ENCODE results near the gene NMNAT2.

The NMNAT2 gene

GRCh38 chr1:183302452-183303322 is 115.5 kb downstream of the NMNAT2 start:
- Histone ChIP-seq H3K18ac (ENCODE audit: low read length) (no peak overlapping the region), H3K27ac (replicated peaks; ENCODE audit: low read length) (no peak overlapping the region), H3K14ac (ENCODE audit: low read length) (no peak overlapping the region), H3K79me1 (ENCODE audit: low read depth, low read length) (no peaks in the 10 kb centered on the region), H3K9ac (ENCODE audit: low read depth, low read length, poor library complexity) (no peak overlapping the region), H2AFZ (ENCODE audit: low read length) (peak overlapping the region; percentile 59), H3K4me3 (ENCODE audit: low read length in 2 of 2) (no peak overlapping the region), H3K4me1 (ENCODE audit: control insufficient read depth in 2 of 2, insufficient read depth in 1 of 2, low read depth in 1 of 2, low read length in 2 of 2) (peaks cover 3 to 7% of the 10 kb centered on the region in 2 donors), H3K4ac (ENCODE audit: low read length) (no peak overlapping the region), H4K91ac (ENCODE audit: low read depth, low read length, poor library complexity) (no peak overlapping the region), H3K36me3 (replicated peaks in 1 of 2; ENCODE audit: control insufficient read depth in 2 of 2, insufficient read depth in 2 of 2, low read length in 2 of 2) (no peaks in the 10 kb centered on the region), H2AK5ac (ENCODE audit: low read depth, low read length) (no peak overlapping the region), H3K27me3 (ENCODE audit: control insufficient read depth in 3 of 3, insufficient read depth in 3 of 3, low read depth in 1 of 3, low read length in 3 of 3) (no peaks in the 10 kb centered on the region), H3K9me3 (replicated peaks in 1 of 2; ENCODE audit: control insufficient read depth in 2 of 2, insufficient read depth in 1 of 2, low read depth in 1 of 2, low read length in 2 of 2) (no peaks in the 10 kb centered on the region), H2BK12ac (ENCODE audit: low read length) (no peak overlapping the region), H3K23ac (ENCODE audit: low read depth, low read length, poor library complexity) (no peak overlapping the region), H2BK5ac (ENCODE audit: low read length) (no peak overlapping the region), H2BK120ac (ENCODE audit: low read depth, low read length) (no peak overlapping the region), H4K8ac (ENCODE audit: low read depth, low read length) (no peak overlapping the region), H2BK15ac (ENCODE audit: low read length) (no peak overlapping the region), H3K4me2 (ENCODE audit: insufficient read depth, low read length, poor library complexity, severe bottlenecking) (no peak overlapping the region)
- no peak for DNase-seq (ENCODE audit: low spot score)
- WGBS, 2 donors (ENCODE audit: extremely low coverage in 2 of 2, insufficient read length in 2 of 2, insufficient replicate concordance in 1 of 2) = no CpG with 5 or more reads among the region's 5 CpGs

- H3K9ac ChIP-seq (ENCODE audit: low read depth, low read length, poor library complexity) = no peak overlapping the region
- no peak overlapping the region for H3K4ac ChIP-seq (ENCODE audit: low read length)
- H3K9me3 ChIP-seq (replicated peaks in 1 of 2; ENCODE audit: control insufficient read depth in 2 of 2, insufficient read depth in 1 of 2, low read depth in 1 of 2, low read length in 2 of 2) = no peaks in the 10 kb centered on the region
- no peak overlapping the region for H3K18ac ChIP-seq (ENCODE audit: low read length)
- H2BK15ac ChIP-seq (ENCODE audit: low read length) = no peak overlapping the region
- no peak overlapping the region for H4K8ac ChIP-seq (ENCODE audit: low read depth, low read length)
- peaks cover 3 to 7% of the 10 kb centered on the region in 2 donors for H3K4me1 ChIP-seq (ENCODE audit: control insufficient read depth in 2 of 2, insufficient read depth in 1 of 2, low read depth in 1 of 2, low read length in 2 of 2)
- no peak overlapping the region for H3K14ac ChIP-seq (ENCODE audit: low read length)
- no peak overlapping the region for H2AFZ ChIP-seq (ENCODE audit: low read length)
- H3K27me3 ChIP-seq (ENCODE audit: control insufficient read depth in 3 of 3, insufficient read depth in 3 of 3, low read depth in 1 of 3, low read length in 3 of 3) = no peaks in the 10 kb centered on the region
- no peaks in the 10 kb centered on the region for H3K36me3 ChIP-seq (replicated peaks in 1 of 2; ENCODE audit: control insufficient read depth in 2 of 2, insufficient read depth in 2 of 2, low read length in 2 of 2)
- no peak overlapping the region for H3K23ac ChIP-seq (ENCODE audit: low read depth, low read length, poor library complexity)
- no peak overlapping the region for H2BK12ac ChIP-seq (ENCODE audit: low read length)
- WGBS, 2 donors (ENCODE audit: extremely low coverage in 2 of 2, insufficient read length in 2 of 2, insufficient replicate concordance in 1 of 2) = no CpG with 5 or more reads among the region's 3 CpGs
- H3K79me1 ChIP-seq (ENCODE audit: low read depth, low read length) = no peaks in the 10 kb centered on the region
- no peak overlapping the region for H2AK5ac ChIP-seq (ENCODE audit: low read depth, low read length)
- no peak for DNase-seq (ENCODE audit: low spot score)
- H3K4me3 ChIP-seq (ENCODE audit: low read length in 2 of 2) = no peak overlapping the region
- H2BK5ac ChIP-seq (ENCODE audit: low read length) = no peak overlapping the region
- H3K4me2 ChIP-seq (ENCODE audit: insufficient read depth, low read length, poor library complexity, severe bottlenecking) = no peak overlapping the region
- H2BK120ac ChIP-seq (ENCODE audit: low read depth, low read length) = no peak overlapping the region
- H3K27ac ChIP-seq (replicated peaks; ENCODE audit: low read length) = no peak overlapping the region
- H4K91ac ChIP-seq (ENCODE audit: low read depth, low read length, poor library complexity) = peak overlapping the region; percentile 9
Observed at GRCh38 chr1:183301239-183301638, 116.9 kb downstream of the NMNAT2 start.

- no peaks in the 10 kb centered on the region for H3K27me3 ChIP-seq (ENCODE audit: control insufficient read depth in 3 of 3, insufficient read depth in 3 of 3, low read depth in 1 of 3, low read length in 3 of 3)
- no peak overlapping the region for H3K9ac ChIP-seq (ENCODE audit: low read depth, low read length, poor library complexity)
- H2AFZ ChIP-seq (ENCODE audit: low read length) = no peak overlapping the region
- no peak overlapping the region for H3K14ac ChIP-seq (ENCODE audit: low read length)
- no peak overlapping the region for H2AK5ac ChIP-seq (ENCODE audit: low read depth, low read length)
- no peak overlapping the region for H3K23ac ChIP-seq (ENCODE audit: low read depth, low read length, poor library complexity)
- no peak overlapping the region for H2BK120ac ChIP-seq (ENCODE audit: low read depth, low read length)
- no peak overlapping the region for H2BK12ac ChIP-seq (ENCODE audit: low read length)
- H3K36me3 ChIP-seq (replicated peaks in 1 of 2; ENCODE audit: control insufficient read depth in 2 of 2, insufficient read depth in 2 of 2, low read length in 2 of 2) = no peaks in the 10 kb centered on the region
- no peak overlapping the region for H4K91ac ChIP-seq (ENCODE audit: low read depth, low read length, poor library complexity)
- no peak overlapping the region for H3K4ac ChIP-seq (ENCODE audit: low read length)
- H2BK15ac ChIP-seq (ENCODE audit: low read length) = no peak overlapping the region
- no peak overlapping the region for H3K4me2 ChIP-seq (ENCODE audit: insufficient read depth, low read length, poor library complexity, severe bottlenecking)
- H2BK5ac ChIP-seq (ENCODE audit: low read length) = no peak overlapping the region
- H3K4me1 ChIP-seq (ENCODE audit: control insufficient read depth in 2 of 2, insufficient read depth in 1 of 2, low read depth in 1 of 2, low read length in 2 of 2) = peaks cover 3 to 7% of the 10 kb centered on the region in 2 donors
- no peaks in the 10 kb centered on the region for H3K79me1 ChIP-seq (ENCODE audit: low read depth, low read length)
- no peak overlapping the region for H3K18ac ChIP-seq (ENCODE audit: low read length)
- DNase-seq (ENCODE audit: low spot score) = no peak
- H3K27ac ChIP-seq (replicated peaks; ENCODE audit: low read length) = no peak overlapping the region
- H4K8ac ChIP-seq (ENCODE audit: low read depth, low read length) = no peak overlapping the region
- WGBS, 2 donors (ENCODE audit: extremely low coverage in 2 of 2, insufficient read length in 2 of 2, insufficient replicate concordance in 1 of 2) = no CpG with 5 or more reads among the region's 1 CpG
- H3K9me3 ChIP-seq (replicated peaks in 1 of 2; ENCODE audit: control insufficient read depth in 2 of 2, insufficient read depth in 1 of 2, low read depth in 1 of 2, low read length in 2 of 2) = no peaks in the 10 kb centered on the region
- no peak overlapping the region for H3K4me3 ChIP-seq (ENCODE audit: low read length in 2 of 2)
Observed at GRCh38 chr1:183300828-183301227, 117.4 kb downstream of the NMNAT2 start.

- H2BK15ac ChIP-seq (ENCODE audit: low read length) = no peak overlapping the region
- no peak overlapping the region for H2AK5ac ChIP-seq (ENCODE audit: low read depth, low read length)
- no peak overlapping the region for H4K8ac ChIP-seq (ENCODE audit: low read depth, low read length)
- no peaks in the 10 kb centered on the region for H3K9me3 ChIP-seq (replicated peaks in 1 of 2; ENCODE audit: control insufficient read depth in 2 of 2, insufficient read depth in 1 of 2, low read depth in 1 of 2, low read length in 2 of 2)
- H3K14ac ChIP-seq (ENCODE audit: low read length) = no peak overlapping the region
- H2BK120ac ChIP-seq (ENCODE audit: low read depth, low read length) = no peak overlapping the region
- no peaks in the 10 kb centered on the region for H3K36me3 ChIP-seq (replicated peaks in 1 of 2; ENCODE audit: control insufficient read depth in 2 of 2, insufficient read depth in 2 of 2, low read length in 2 of 2)
- H3K9ac ChIP-seq (ENCODE audit: low read depth, low read length, poor library complexity) = no peak overlapping the region
- no peak overlapping the region for H3K4me3 ChIP-seq (ENCODE audit: low read length in 2 of 2)
- no peak overlapping the region for H2BK12ac ChIP-seq (ENCODE audit: low read length)
- H3K79me1 ChIP-seq (ENCODE audit: low read depth, low read length) = no peaks in the 10 kb centered on the region
- no peak overlapping the region for H4K91ac ChIP-seq (ENCODE audit: low read depth, low read length, poor library complexity)
- H3K4me2 ChIP-seq (ENCODE audit: insufficient read depth, low read length, poor library complexity, severe bottlenecking) = no peak overlapping the region
- no peak for DNase-seq (ENCODE audit: low spot score)
- no peaks in the 10 kb centered on the region for H3K27me3 ChIP-seq (ENCODE audit: control insufficient read depth in 3 of 3, insufficient read depth in 3 of 3, low read depth in 1 of 3, low read length in 3 of 3)
- H3K27ac ChIP-seq (replicated peaks; ENCODE audit: low read length) = no peak overlapping the region
- no peak overlapping the region for H3K23ac ChIP-seq (ENCODE audit: low read depth, low read length, poor library complexity)
- H3K18ac ChIP-seq (ENCODE audit: low read length) = no peak overlapping the region
- H3K4ac ChIP-seq (ENCODE audit: low read length) = no peak overlapping the region
- no peak overlapping the region for H2AFZ ChIP-seq (ENCODE audit: low read length)
- H2BK5ac ChIP-seq (ENCODE audit: low read length) = no peak overlapping the region
- peaks cover 3 to 7% of the 10 kb centered on the region in 2 donors for H3K4me1 ChIP-seq (ENCODE audit: control insufficient read depth in 2 of 2, insufficient read depth in 1 of 2, low read depth in 1 of 2, low read length in 2 of 2)
Observed at GRCh38 chr1:183300395-183300794, 117.8 kb downstream of the NMNAT2 start.
